Measurements from ENCODE around the gene KCNJ14.

DNA sequence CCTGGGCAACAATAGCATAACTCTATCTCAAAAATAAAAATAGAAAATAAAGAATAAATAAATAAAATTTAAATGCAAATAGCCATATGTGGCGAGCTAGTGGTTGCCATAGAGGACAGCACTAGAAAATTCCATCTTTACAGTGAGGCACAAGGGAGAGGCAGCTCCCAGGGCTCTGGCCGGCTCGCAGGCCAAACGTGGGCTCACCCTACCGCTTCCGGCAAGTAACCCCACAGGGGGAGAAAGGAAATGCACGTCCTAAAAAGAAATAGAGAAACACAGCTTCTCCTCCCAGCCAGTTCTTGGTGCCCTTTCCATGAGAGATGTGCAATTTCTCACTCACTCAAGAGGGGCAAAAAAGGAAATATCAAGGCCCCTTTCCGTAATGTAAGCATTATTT, 22.0 kb upstream of the KCNJ14 start:
- TF ChIP-seq, protein P1, sequence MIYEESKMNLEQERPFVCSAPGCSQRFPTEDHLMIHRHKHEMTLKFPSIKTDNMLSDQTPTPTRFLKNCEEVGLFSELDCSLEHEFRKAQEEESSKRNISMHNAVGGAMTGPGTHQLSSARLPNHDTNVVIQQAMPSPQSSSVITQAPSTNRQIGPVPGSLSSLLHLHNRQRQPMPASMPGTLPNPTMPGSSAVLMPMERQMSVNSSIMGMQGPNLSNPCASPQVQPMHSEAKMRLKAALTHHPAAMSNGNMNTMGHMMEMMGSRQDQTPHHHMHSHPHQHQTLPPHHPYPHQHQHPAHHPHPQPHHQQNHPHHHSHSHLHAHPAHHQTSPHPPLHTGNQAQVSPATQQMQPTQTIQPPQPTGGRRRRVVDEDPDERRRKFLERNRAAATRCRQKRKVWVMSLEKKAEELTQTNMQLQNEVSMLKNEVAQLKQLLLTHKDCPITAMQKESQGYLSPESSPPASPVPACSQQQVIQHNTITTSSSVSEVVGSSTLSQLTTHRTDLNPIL (CRISPR knock-in tag; IDR thresholded peaks at IDR 0.05; ENCODE audit: low read depth), result no peak
- TF ChIP-seq ESRRG (CRISPR knock-in tag; IDR thresholded peaks at IDR 0.05), result no peak
